Right hindlimb (tissue), 1 donor: Measurements from ENCODE around the gene CES1.
"Not testable (repeated sequence)": the region's sequence is repeated elsewhere in the genome, so short reads cannot be mapped to it uniquely, and the experiment has no call there.

ENCODE experiments used
- DNase-seq: peaks from one replicate; pipeline ENCODE4 v3.0.0-alpha.2; 2018

Gene CES1

GRCh38 chr16:55782793-55783091 is 50.2 kb downstream of the CES1 start:
- not testable (repeated sequence) for DNase-seq

- not testable (repeated sequence) for DNase-seq
Observed at GRCh38 chr16:55782091-55782792, 50.7 kb downstream of the CES1 start.

- not testable (repeated sequence) for DNase-seq
Observed at GRCh38 chr16:55781456-55781855, 51.4 kb downstream of the CES1 start.

GRCh38 chr16:55780095-55780407 is 52.8 kb downstream of the CES1 start:
- DNase-seq: not testable (repeated sequence)

- DNase-seq: no peak
Observed at GRCh38 chr16:55779402-55780094, 53.3 kb downstream of the CES1 start.

GRCh38 chr16:55778757-55779156 is 54.1 kb downstream of the CES1 start:
- no peak for DNase-seq

- no peak for DNase-seq
Observed at GRCh38 chr16:55775857-55776256, 57.0 kb downstream of the CES1 start.

GRCh38 chr16:55773859-55774549 is 58.9 kb downstream of the CES1 start:
- no peak for DNase-seq

GRCh38 chr16:55765161-55765560 is 67.7 kb downstream of the CES1 start:
- DNase-seq: no peak

- no peak for DNase-seq
Observed at GRCh38 chr16:55760310-55761001, 72.4 kb downstream of the CES1 start.

- DNase-seq: not testable (repeated sequence)
Observed at GRCh38 chr16:55759965-55760309, 73.0 kb downstream of the CES1 start.

- not testable (repeated sequence) for DNase-seq
Observed at GRCh38 chr16:55757595-55758527, 75.0 kb downstream of the CES1 start.

GRCh38 chr16:55756963-55757362 is 75.9 kb downstream of the CES1 start:
- no peak for DNase-seq

GRCh38 chr16:55754056-55754455 is 78.8 kb downstream of the CES1 start:
- no peak for DNase-seq

- not testable (repeated sequence) for DNase-seq
Observed at GRCh38 chr16:55753145-55753631, 79.7 kb downstream of the CES1 start.
